CD8-positive, alpha-beta memory T cell (primary cell): ENCODE results near the gene VPS52. TPM values are rescaled to one million over a fixed set of nuclear protein-coding genes. Genes with fewer than 3 reads are reported as not detected.

Experiments used
- CTCF ChIA-PET: fragments of 350-600 bp; sonication (Branson Sonifier 250); formaldehyde crosslinking; loops from one replicate; lab custom pipeline; 2021; ENCODE audit warnings: antibody characterized with exemption; lab: Charles Lee
- POLR2A ChIA-PET: fragments of 350-600 bp; sonication (Branson Sonifier 250); formaldehyde crosslinking; loops from one replicate; lab custom pipeline; 2021; ENCODE audit warnings: antibody characterized with exemption; lab: Charles Lee
- DNase-seq, 5 donors: peaks; one replicate each; pipeline versions ENCODE4 v3.0.0 to v3.0.0-alpha.2; 2020 to 2022; ENCODE audit warnings: mixed read lengths in 1 of 5
- H3K27ac ChIP-seq: one replicate; pipeline ENCODE4 v1.7.0; 2013; ENCODE audit warnings: low read depth, mild to moderate bottlenecking, low read length, moderate library complexity
- H3K27me3 ChIP-seq: 2 replicates; pipeline ENCODE4 v1.7.0; 2013; ENCODE audit warnings: low read length, mild to moderate bottlenecking; ENCODE audit not compliant: insufficient read depth, poor library complexity, severe bottlenecking
- H3K36me3 ChIP-seq: 2 replicates; pipeline ENCODE4 v1.7.0; 2013; ENCODE audit warnings: mild to moderate bottlenecking, low read length, moderate library complexity; ENCODE audit not compliant: insufficient read depth
- H3K4me1 ChIP-seq: 2 replicates; pipeline ENCODE4 v1.7.0; 2013; ENCODE audit warnings: mild to moderate bottlenecking, low read length, moderate library complexity; ENCODE audit not compliant: insufficient read depth
- H3K4me3 ChIP-seq: 2 replicates; pipeline ENCODE4 v1.7.0; 2013; ENCODE audit warnings: mild to moderate bottlenecking, low read length
- H3K9me3 ChIP-seq: 2 replicates; pipeline ENCODE4 v1.7.0; 2013; ENCODE audit warnings: mild to moderate bottlenecking, low read length
- H3K27ac Mint-ChIP-seq, 8 donors: one replicate each; pipeline ENCODE4 v1.8.0; 2020 to 2021; ENCODE audit warnings: mixed read lengths in 8 of 8, mild to moderate bottlenecking in 6 of 8, inconsistent platforms in 3 of 8, moderate library complexity in 3 of 8
- H3K27me3 Mint-ChIP-seq, 2 donors: one replicate each; pipeline ENCODE4 v1.8.0; 2020 to 2021; ENCODE audit warnings: mixed read lengths in 2 of 2, mild to moderate bottlenecking in 1 of 2, moderate library complexity in 1 of 2
- H3K36me3 Mint-ChIP-seq, 3 donors: one replicate each; pipeline ENCODE4 v1.8.0; 2020 to 2021; ENCODE audit warnings: mixed read lengths in 3 of 3, inconsistent platforms in 1 of 3, mild to moderate bottlenecking in 1 of 3
- H3K4me1 Mint-ChIP-seq, 3 donors: one replicate each; pipeline ENCODE4 v1.8.0; 2020 to 2021; ENCODE audit warnings: mixed read lengths in 3 of 3, inconsistent platforms in 1 of 3, mild to moderate bottlenecking in 1 of 3
- H3K4me3 Mint-ChIP-seq, 7 donors: one replicate each; pipeline ENCODE4 v1.8.0; 2020 to 2021; ENCODE audit warnings: mixed read lengths in 7 of 7, mild to moderate bottlenecking in 6 of 7, moderate library complexity in 4 of 7, inconsistent platforms in 2 of 7
- H3K9me3 Mint-ChIP-seq, 5 donors: one replicate each; pipeline ENCODE4 v1.8.0; 2020 to 2022; ENCODE audit warnings: mixed read lengths in 5 of 5, mild to moderate bottlenecking in 3 of 5, moderate library complexity in 2 of 5, inconsistent platforms in 1 of 5
- polyA plus RNA-seq: library from polyadenylated mRNA; unstranded; fragments of 300-500 nt; fragmentation: Illumina TruSeq; gene quantifications from one replicate; pipeline ENCODE4 v1.2.3, GENCODE V29; 2021
- total RNA-seq, 2 experiments: library from RNA; stranded (reverse); gene quantifications; one replicate each; pipeline ENCODE4 v1.2.3, GENCODE V29; 2021

The VPS52 gene
- total and polyA plus RNA-seq, 3 experiments from 2014 or later: 13.4 to 58.5 (median 57.2) TPM

DNA sequence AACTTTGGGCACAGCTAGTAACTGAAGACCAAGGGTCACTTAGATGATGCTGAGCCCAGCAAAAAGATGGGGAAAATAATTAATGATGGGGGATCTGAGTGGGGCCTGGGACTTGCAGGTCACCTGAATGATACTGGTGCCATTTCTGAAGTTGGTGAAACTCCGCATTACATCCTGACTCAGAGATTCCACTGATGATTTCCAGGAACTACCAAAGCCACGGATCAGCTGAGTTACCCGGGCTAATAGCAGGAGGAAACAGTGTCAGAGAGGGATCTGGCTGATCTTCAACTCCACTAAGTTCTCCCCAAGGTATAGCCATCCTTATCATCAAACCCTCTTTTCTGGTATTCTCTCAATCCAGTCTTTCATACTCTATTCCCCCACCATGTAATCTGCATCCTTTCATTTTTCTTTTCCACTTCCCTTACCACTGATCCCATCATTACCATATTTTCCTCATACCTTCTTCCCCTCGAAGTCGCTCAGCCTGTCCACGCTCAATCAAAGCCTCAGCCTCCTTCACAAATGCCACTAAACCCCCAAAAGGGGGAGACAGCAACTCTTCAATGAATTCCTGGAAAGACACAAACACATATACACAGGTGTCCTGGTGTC, 20.2 kb downstream of the VPS52 start:
- POLR2A ChIA-PET: interaction anchor here (4.4 kb wide), 1 partner anchor 26 kb away, joined by 24 read pairs; the partner anchor contains the start of gene B3GALT4
- H3K4me1 ChIP-seq: peaks cover 24% of the 10 kb centered on the region
- H3K4me3 ChIP-seq: no peak overlapping the region
- peak overlapping the region in 6 of 7 donors; percentile 1 to 71 (median 46) for H3K4me3 Mint-ChIP-seq
- H3K36me3 Mint-ChIP-seq: peaks cover 0 to 38% (median 13%) of the 10 kb centered on the region in 3 donors
- CTCF ChIA-PET: interaction anchor here (4.7 to 4.8 kb wide), 2 partner anchors 20 to 91 kb away, joined by 33 to 101 read pairs; partner anchors contain the start of genes RPS18 and VPS52
- H3K27me3 Mint-ChIP-seq: peaks cover 2 to 3% of the 10 kb centered on the region in 2 donors
- no peak for DNase-seq
- peaks cover 32 to 42% (median 38%) of the 10 kb centered on the region in 3 donors for H3K4me1 Mint-ChIP-seq
- H3K27ac ChIP-seq: no peak overlapping the region
- peaks cover 7% of the 10 kb centered on the region for H3K36me3 ChIP-seq
- H3K27me3 ChIP-seq: no peaks in the 10 kb centered on the region
- no peaks in the 10 kb centered on the region for H3K9me3 ChIP-seq
- H3K27ac Mint-ChIP-seq: peak overlapping the region in 7 of 8 donors; percentile 48 to 83 (median 64)
- H3K9me3 Mint-ChIP-seq: no peaks in the 10 kb centered on the region

DNA sequence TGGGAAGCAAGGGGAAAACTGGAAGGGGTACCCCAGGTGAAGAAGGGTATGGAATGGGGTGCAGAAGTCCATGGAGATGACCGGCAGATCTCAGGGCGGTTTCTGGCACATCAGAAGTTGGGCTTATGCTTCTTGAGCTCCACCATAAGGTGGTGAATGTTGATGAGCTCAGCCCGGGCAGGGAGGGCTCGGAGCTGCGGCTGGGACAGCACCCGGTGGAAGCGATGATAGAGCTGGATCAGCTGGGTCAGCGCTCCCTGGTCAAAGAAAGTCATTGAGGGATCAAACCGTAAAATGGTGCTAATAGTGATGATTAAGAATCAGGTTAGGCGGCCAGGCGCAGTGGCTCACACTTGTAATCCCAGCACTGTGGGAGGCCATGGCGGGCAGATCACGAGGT, 20.9 kb downstream of the VPS52 start:
- POLR2A ChIA-PET: interaction anchor here (1.0 to 4.4 kb wide), 3 partner anchors 21 to 93 kb away, joined by 3 to 26 read pairs (median 24); partner anchors contain the start of genes B3GALT4, RPS18 and VPS52
- Mint-ChIP-seq H3K36me3 (peaks cover 0 to 34% (median 13%) of the 10 kb centered on the region in 3 donors), H3K27me3 (peaks cover 2 to 4% of the 10 kb centered on the region in 2 donors), H3K4me3 (peak overlapping the region in 6 of 7 donors; percentile 59 to 94 (median 86)), H3K9me3 (no peaks in the 10 kb centered on the region), H3K27ac (peak overlapping the region in 6 of 8 donors; percentile 34 to 98 (median 97)), H3K4me1 (peaks cover 32 to 42% (median 38%) of the 10 kb centered on the region in 3 donors)
- H3K9me3 ChIP-seq: no peaks in the 10 kb centered on the region
- CTCF ChIA-PET: interaction anchor here (2.3 to 4.8 kb wide), 3 partner anchors 10 to 90 kb away, joined by 13 to 101 read pairs (median 33); partner anchors contain the start of genes RPS18 and VPS52
- H3K4me3 ChIP-seq: no peak overlapping the region
- no peak for DNase-seq
- no peaks in the 10 kb centered on the region for H3K27me3 ChIP-seq
- peaks cover 24% of the 10 kb centered on the region for H3K4me1 ChIP-seq
- H3K36me3 ChIP-seq: peaks cover 7% of the 10 kb centered on the region
- H3K27ac ChIP-seq: no peak overlapping the region

DNA sequence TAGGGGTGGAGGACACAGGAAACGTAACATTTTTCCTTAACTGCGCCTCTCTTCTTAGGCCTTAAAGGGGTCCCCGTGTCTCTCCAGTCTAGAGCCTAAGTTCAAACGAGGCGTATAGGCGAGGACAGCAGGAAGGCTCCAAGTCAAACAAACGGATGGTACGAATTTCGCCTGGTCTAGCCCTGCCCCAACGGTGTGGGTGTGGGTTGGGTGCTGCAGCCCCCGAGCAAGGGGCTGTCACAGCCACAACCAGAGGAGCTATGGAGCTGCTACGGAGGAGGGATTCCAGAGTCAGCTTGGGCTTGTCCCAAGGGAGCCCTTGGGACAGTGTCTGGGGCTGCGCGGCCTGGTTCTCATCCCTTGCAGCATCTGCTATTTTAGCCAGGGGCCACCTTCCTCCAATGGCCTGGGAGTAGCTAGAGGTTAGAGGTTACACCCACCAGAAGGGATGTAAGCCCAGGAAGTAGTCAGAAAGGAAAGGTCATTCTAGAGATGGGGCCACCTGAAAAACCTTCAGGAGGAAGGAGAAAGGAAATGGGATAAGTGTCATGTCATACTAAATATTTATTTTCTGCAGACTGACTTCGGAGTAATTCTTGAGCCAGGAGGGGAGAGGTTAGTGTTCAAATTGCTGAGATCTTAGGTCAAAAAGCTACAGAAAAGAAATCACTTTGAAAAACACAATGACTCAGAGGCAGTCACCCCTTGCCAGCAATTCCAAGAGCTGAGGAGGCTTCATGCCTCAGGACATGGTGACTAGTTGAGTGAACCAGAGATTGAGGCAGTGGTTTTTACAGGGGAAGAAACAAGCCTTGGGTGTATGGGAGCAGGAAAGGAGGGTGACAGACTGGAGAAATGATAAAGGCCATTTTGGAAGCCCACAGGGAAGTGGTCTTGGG, 21.7 kb downstream of the VPS52 start:
- H3K4me3 Mint-ChIP-seq: peak overlapping the region; percentile 82 to 96 (median 89)
- peaks cover 32 to 42% (median 38%) of the 10 kb centered on the region in 3 donors for H3K4me1 Mint-ChIP-seq
- DNase-seq: no peak
- Histone ChIP-seq H3K9me3 (no peaks in the 10 kb centered on the region), H3K4me3 (peak overlapping the region; percentile 74), H3K27ac (peak overlapping the region; percentile 89), H3K4me1 (peaks cover 24% of the 10 kb centered on the region), H3K27me3 (no peaks in the 10 kb centered on the region), H3K36me3 (peaks cover 7% of the 10 kb centered on the region)
- peaks cover 0 to 31% (median 13%) of the 10 kb centered on the region in 3 donors for H3K36me3 Mint-ChIP-seq
- H3K27me3 Mint-ChIP-seq: peaks cover 2 to 4% of the 10 kb centered on the region in 2 donors
- no peaks in the 10 kb centered on the region for H3K9me3 Mint-ChIP-seq
- H3K27ac Mint-ChIP-seq: peak overlapping the region; percentile 95 to 98 (median 98)
- ChIA-PET POLR2A (interaction anchor here (0.5 to 4.4 kb wide), 14 partner anchors 14 to 278 kb away, joined by 3 to 26 read pairs (median 6); partner anchors contain the start of genes B3GALT4, HSD17B8, PFDN6 and RING1), CTCF (interaction anchor here (0.9 to 4.8 kb wide), 13 partner anchors 11 to 168 kb away, joined by 3 to 101 read pairs (median 7); partner anchors contain the start of genes CUTA, RGL2, RPS18 and VPS52)

DNA sequence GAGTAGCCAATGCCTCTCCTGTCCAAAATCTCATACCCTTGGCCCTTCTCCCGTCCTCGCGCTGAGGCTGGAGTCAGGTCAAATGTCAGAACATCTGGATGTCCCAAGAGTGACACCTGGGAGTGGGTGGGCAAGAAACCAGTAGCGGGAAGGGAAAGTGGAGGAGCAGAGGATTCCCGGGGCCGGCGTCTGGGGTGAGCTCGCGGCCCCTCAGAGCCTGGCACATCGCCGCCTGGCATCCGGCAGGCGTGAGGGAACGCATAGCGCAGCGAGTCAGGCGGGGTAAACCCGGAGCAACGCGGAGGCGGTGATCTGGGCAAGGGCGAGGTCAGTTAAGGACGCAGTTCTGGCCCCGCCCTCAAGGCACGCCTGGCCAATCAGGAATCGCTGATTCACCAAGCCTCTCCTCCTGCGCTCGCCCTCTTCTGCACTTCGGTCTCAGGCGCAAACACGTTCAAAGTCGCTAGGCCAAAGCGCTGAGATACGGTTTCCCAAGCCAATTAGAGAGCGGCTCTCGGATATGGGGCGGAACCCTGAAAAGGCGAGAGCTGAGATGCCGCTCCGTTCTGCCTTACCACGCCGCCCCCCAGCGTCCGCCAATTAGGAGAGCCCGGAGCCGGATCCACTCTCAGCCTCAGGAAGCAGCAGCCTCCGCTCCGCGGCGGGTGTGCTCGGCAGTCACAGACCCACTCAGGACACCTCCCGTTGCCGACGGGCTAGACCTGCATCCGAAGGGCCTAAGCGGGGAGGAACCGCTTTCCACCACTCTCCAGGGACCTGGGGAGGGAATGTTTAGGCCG, 22.5 kb downstream of the VPS52 start:
- Mint-ChIP-seq H3K9me3 (no peaks in the 10 kb centered on the region), H3K27me3 (peaks cover 2 to 4% of the 10 kb centered on the region in 2 donors), H3K36me3 (peaks cover 0 to 28% (median 13%) of the 10 kb centered on the region in 3 donors), H3K27ac (peak overlapping the region; percentile 95 to 99 (median 98)), H3K4me3 (peak overlapping the region; percentile 82 to 96 (median 89)), H3K4me1 (peaks cover 32 to 42% (median 38%) of the 10 kb centered on the region in 3 donors)
- DNase-seq: peak; percentile 95 to 98 (median 96)
- Histone ChIP-seq H3K27me3 (no peaks in the 10 kb centered on the region), H3K9me3 (no peaks in the 10 kb centered on the region), H3K27ac (peak overlapping the region; percentile 90), H3K4me1 (peaks cover 24% of the 10 kb centered on the region), H3K4me3 (peak overlapping the region; percentile 74), H3K36me3 (peaks cover 7% of the 10 kb centered on the region)
- CTCF ChIA-PET: interaction anchor here (0.7 to 4.8 kb wide), 45 partner anchors 11 to 277 kb away, joined by 3 to 101 read pairs (median 5); partner anchors contain the start of genes B3GALT4, CUTA, HLA-DPA1 and HLA-DPB1
- POLR2A ChIA-PET: interaction anchor here (0.5 to 4.4 kb wide), 17 partner anchors 15 to 277 kb away, joined by 3 to 26 read pairs (median 7); partner anchors contain the start of genes B3GALT4, HSD17B8, PFDN6 and RGL2

DNA sequence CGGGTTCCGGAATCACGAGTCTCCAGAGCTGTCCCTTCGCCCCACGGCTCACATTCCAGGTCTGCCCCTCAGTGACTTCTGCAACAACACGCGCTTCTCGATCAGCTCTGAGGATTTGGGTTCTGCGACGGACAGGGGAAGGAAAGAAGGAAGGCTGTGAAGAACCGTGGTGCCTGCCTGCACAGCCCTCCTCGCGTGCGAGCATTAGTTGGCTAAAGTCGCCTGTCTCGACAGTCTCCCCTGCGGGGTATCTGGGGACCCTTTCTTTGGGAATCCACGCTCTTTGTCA, 23.1 kb downstream of the VPS52 start:
- Histone ChIP-seq H3K4me3 (peak overlapping the region; percentile 70), H3K27me3 (no peaks in the 10 kb centered on the region), H3K36me3 (peaks cover 7% of the 10 kb centered on the region), H3K4me1 (peaks cover 24% of the 10 kb centered on the region), H3K9me3 (no peaks in the 10 kb centered on the region), H3K27ac (peak overlapping the region; percentile 90)
- ChIA-PET POLR2A (interaction anchor here (0.5 to 4.4 kb wide), 12 partner anchors 22 to 532 kb away, joined by 3 to 24 read pairs (median 8); partner anchors contain the start of genes B3GALT4, HSD17B8, RGL2 and RING1), CTCF (interaction anchor here (0.7 to 4.8 kb wide), 46 partner anchors 10 to 277 kb away, joined by 3 to 101 read pairs (median 5); partner anchors contain the start of genes B3GALT4, CUTA, HLA-DPA1 and HLA-DPB1)
- peaks cover 0 to 27% (median 13%) of the 10 kb centered on the region in 3 donors for H3K36me3 Mint-ChIP-seq
- peak in 1 of 5 donors; percentile 18 for DNase-seq
- peaks cover 2 to 4% of the 10 kb centered on the region in 2 donors for H3K27me3 Mint-ChIP-seq
- H3K27ac Mint-ChIP-seq: peak overlapping the region; percentile 95 to 99 (median 98)
- no peaks in the 10 kb centered on the region for H3K9me3 Mint-ChIP-seq
- H3K4me3 Mint-ChIP-seq: peak overlapping the region; percentile 82 to 96 (median 89)
- H3K4me1 Mint-ChIP-seq: peaks cover 32 to 42% (median 38%) of the 10 kb centered on the region in 3 donors

DNA sequence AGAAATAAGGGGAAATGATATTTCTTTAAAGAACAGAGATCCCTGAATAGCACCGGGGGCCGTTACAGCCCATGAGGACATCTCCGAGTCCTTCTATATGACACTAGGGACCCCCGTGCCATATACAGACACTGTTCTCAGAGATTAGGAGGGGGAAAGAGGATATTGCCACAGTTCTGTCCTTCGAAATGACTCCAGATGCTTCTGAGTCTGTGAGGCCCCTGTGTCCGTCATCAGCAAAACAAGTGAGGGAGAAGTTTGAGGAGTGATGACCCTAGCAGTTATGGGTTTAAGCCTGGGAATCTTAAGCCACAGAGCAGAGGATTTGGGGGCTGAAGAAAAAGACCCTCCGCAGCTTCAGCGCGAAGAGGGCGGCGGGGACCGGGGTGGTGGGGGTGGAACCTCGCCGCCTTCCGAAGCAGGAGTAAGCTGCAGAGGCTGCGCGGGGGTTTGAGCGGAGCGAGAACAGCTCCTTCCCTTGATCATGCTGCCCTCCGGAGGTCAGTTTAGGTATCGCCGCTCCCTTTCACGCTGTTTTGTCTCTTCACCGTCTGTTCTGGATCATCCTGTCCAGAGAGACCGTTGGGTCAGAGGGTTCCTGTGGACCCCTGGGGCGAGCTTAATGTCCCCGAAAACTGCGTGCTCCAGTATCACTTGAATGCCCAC, 23.6 kb downstream of the VPS52 start:
- no peaks in the 10 kb centered on the region for H3K9me3 Mint-ChIP-seq
- H3K27ac ChIP-seq: peak overlapping the region; percentile 90
- peaks cover 0 to 27% (median 13%) of the 10 kb centered on the region in 3 donors for H3K36me3 Mint-ChIP-seq
- ChIA-PET CTCF (interaction anchor here (0.7 to 4.8 kb wide), 49 partner anchors 10 to 276 kb away, joined by 3 to 101 read pairs (median 5); partner anchors contain the start of genes B3GALT4, CUTA, HLA-DPA1 and HLA-DPB1), POLR2A (interaction anchor here (0.5 to 4.4 kb wide), 13 partner anchors 23 to 533 kb away, joined by 3 to 24 read pairs (median 6); partner anchors contain the start of genes B3GALT4, HSD17B8, RING1 and RPS18)
- peaks cover 24% of the 10 kb centered on the region for H3K4me1 ChIP-seq
- peak overlapping the region; percentile 70 for H3K4me3 ChIP-seq
- H3K9me3 ChIP-seq: no peaks in the 10 kb centered on the region
- H3K4me3 Mint-ChIP-seq: peak overlapping the region; percentile 82 to 96 (median 89)
- peak overlapping the region; percentile 95 to 99 (median 98) for H3K27ac Mint-ChIP-seq
- DNase-seq: peak; percentile 81 to 91 (median 87)
- no peaks in the 10 kb centered on the region for H3K27me3 ChIP-seq
- peaks cover 32 to 42% (median 38%) of the 10 kb centered on the region in 3 donors for H3K4me1 Mint-ChIP-seq
- peaks cover 7% of the 10 kb centered on the region for H3K36me3 ChIP-seq
- peaks cover 2 to 8% of the 10 kb centered on the region in 2 donors for H3K27me3 Mint-ChIP-seq
